Hematopoietic multipotent progenitor cell treated with erythropoietin and hydrocortisone succinate and interleukin-3 and kit ligand, for 4 days (in vitro differentiated cells): ENCODE measurements around the gene PTPMT1.
"Not testable (repeated sequence)": the region's sequence is repeated elsewhere in the genome, so short reads cannot be mapped to it uniquely, and the experiment has no call there.

ENCODE experiments used
- DNase-seq: peaks from one replicate; pipeline ENCODE4 v3.0.0-alpha.2; 2015

Gene PTPMT1

GRCh38 chr11:47565340-47566148, at the start of gene PTPMT1:
Gene PTPMT1, plus strand, starts transcription at chr11:47565599. Its CDS starts 24 bp downstream, at chr11:47565623.
- peak; percentile 93 for DNase-seq

DNA sequence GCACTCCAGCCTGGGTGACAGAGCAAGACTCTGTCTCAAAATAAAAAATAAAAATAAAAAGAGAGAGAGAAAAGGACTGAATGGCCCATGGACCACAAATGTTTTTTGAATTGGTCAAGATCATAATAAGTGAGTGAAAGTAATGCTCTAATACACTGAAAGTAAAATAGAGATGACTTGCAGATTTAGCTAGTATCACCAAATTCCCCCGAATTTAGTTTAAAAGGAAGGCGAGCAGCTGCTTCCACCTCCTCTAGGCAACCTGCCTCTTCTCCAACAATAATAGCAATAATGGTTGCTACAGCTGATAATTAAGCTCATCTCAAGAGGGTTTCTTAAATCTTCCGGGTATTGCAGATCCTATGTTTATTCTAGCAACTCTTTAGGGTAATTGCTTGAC, 49.2 kb upstream of the PTPMT1 start:
- no peak for DNase-seq

GRCh38 chr11:47516984-47517853, 48.2 kb upstream of the PTPMT1 start:
- no peak for DNase-seq

DNA sequence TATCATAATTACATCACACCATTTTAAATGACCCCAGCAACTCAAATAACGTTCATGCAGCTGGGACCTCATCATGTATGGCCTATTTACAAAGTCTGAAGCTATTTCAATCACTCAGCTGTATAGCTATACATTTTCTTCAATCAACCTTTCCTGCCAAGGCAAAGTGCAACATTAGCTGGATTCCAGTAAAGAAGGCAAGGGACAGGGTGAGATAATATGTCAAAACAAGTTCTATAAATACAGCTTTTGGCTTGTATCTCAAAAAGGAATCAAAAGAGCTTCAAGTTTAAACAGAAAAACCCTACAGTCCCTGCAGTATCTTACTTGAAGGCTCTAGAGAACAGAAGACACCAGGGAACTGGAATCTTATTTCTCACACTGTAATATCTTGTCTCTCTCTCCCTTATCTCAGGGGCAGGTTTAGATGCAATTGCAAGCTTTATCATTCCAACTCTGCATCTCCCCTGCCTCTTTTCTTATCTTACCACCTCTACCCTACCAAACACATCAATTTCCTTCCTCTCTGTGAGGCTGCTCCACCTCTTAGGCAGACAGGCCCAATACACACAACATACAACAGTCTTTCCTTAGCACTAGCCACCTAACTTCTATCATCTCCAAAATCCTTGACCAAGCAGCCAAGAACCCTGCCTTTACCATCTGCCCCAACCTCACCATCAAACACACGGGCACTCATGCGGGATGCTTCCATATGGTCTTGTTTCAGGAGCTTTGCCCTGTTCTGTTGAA, 47.0 kb upstream of the PTPMT1 start:
- DNase-seq, result peak; percentile 67

GRCh38 chr11:47523490-47524225, 41.7 kb upstream of the PTPMT1 start:
- DNase-seq, result peak; percentile 60

DNA sequence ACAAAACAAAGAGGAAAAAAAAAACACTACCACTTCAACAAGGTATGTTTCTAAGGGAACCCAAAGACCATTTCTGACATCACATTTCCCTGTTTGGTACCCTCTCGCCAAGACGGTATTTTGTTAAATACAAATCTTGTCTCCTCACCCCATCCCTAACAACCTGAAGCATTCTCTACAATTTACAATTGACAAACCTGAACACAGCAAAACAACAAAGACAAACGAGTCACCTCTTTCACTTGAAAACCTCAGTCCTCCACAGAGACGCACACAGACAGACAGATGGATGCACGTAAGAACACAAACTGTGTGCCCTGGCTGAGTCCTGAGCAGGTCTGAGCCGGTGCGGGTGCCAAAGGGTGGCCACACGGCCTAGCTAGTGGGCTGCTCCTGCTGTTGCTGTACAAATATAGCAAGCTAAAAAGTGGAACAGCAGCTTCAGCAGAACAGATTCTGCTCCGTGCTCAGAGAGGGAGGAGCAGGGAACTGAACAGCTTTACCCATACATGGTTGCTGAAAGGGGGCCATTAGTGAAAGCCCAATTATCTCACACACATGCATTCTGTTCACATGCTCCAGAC, 41.0 kb upstream of the PTPMT1 start:
- no peak for DNase-seq

DNA sequence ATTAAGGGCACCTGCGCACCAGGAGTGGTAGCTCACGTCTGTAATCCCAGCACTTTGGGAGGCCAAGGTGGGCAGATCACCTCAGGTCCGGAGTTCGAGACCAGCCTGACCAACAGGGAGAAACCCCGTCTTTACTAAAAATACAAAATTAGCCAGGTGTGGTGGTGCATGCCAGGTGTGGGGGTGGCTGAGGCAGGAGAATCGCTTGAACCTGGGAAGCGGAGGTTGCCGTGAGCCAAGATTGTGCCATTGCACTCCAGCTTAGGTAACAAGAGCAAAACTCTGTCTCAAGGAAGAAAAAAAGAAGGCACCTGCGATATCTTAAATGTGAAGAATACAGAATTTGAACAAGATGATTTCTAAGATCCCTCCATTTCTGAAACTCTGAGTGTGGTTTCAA, 39.4 kb upstream of the PTPMT1 start:
- not testable (repeated sequence) for DNase-seq

DNA sequence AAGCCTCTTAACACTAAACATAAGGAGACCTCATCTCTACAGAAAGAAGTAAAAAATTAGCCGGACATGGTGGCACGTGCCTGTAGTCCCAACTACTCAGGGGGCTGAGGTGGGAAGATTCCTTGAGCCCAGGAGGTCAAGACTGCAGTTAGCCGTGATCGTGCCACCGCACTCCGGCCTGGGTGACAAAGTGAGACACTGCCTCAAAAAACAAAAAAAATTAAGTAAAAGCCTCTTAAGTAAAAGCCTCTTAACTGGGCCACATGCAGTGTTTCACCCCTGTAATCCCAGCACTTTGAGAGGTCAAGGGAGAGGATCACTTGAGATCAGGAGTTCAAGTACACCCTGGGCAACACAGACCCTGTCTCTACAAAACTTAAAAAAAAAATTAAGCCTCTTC, 38.2 kb upstream of the PTPMT1 start:
- DNase-seq, result no peak

DNA sequence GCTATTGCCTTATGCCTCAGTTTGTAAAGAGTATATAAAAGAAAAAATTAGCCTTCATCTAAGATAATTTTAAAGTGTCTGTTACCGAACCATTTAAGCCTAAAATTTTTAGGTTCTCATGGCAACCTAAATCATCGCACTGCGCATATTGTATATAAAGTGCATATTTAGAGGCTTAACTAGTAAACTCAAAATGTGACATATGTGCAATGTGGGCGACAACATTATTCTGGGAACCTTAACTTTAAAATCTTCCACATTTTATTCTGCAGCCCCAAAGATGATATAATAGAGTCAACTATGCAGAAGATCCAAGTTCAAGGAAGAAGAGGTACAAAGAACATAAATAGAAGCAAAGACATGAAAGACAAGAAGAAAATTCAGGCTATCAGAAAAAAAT, 35.4 kb upstream of the PTPMT1 start:
- no peak for DNase-seq

- not testable (repeated sequence) for DNase-seq
Measured at GRCh38 chr11:47530721-47531120, 34.7 kb upstream of the PTPMT1 start.

DNA sequence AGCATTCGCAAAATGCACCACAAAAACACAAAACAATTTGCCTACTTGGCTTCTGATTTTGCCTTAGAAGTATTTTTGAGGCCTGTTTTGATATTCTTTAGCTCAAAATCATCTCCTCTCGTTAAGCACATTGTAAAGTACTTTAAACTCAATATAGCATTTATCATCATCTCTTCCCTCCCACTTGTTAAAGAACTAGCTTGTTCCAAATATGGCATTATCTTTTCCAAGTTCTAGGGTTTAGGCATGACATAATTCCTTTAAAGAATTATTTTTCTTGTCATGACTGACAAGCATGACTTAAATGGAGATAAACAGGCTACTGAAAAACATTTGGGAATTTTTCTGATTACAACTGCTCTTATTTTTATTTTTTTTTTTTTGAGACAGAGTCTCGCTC, 33.7 kb upstream of the PTPMT1 start:
- DNase-seq, result no peak

- DNase-seq, result no peak
Measured at GRCh38 chr11:47532597-47533213, 32.7 kb upstream of the PTPMT1 start.

GRCh38 chr11:47533690-47534151, 31.7 kb upstream of the PTPMT1 start:
- DNase-seq, result no peak

GRCh38 chr11:47534704-47535251, 30.6 kb upstream of the PTPMT1 start:
- peak; percentile 38 for DNase-seq

DNA sequence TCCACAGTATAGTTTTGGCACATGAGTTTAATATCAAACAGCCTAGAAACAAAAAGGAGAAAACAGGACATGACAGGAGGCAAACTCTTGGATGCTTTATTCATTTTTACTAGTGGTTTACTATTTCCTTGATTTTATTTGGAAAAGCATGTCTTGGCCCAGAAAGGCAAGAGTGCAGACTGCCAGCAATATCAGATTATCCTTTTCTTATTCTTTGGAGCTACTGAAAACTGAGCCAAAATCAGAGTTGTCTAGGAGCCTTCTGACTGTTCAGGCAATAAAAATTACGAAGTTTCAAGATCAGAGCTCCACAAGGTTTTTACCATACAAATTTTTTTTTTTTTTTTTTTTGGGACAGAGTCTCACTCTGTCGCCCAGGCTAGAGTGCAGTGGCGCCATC, 28.5 kb upstream of the PTPMT1 start:
- DNase-seq, result no peak

DNA sequence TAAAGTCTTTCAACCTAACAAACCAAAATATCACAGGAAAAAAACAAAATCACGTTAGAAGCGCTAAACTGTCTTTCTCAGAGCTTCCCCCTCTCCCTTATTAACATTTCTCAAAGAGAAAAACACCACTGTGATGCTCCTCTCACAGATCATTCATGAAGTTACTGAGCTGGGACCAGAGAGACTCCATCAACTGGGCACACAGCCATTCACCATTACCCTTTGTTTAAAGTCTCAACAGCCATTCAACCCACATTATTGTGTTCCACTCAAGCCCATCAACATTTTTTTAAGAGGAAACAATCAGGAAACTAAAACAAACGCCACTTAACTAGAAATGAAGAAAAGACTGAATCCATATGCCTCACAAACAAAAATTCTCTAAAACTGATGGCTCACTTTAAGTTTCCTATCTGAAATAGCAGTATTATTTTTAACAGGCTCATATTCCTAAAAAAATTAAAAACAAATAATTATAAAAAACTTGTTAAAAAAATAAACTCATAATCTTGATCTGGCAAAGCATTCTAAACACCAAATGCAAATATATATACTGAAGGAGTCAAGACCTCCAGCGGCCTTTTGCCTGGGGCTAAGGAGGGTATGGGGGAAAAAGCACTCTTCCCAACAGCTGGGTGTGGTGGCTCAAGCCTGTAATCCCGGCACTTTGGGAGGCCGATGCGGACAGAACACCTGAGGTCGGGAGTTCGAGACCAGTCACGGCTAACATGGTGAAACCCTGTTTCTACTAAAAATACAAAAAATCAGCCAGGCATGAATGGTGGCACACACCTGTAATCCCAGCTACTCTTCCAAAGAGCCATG, 26.4 kb upstream of the PTPMT1 start:
- no peak for DNase-seq

GRCh38 chr11:47539681-47540039, 25.7 kb upstream of the PTPMT1 start:
- DNase-seq, result no peak

- no peak for DNase-seq
Measured at GRCh38 chr11:47541070-47541469, 24.3 kb upstream of the PTPMT1 start.

- DNase-seq, result no peak
Measured at GRCh38 chr11:47545298-47545697, 20.1 kb upstream of the PTPMT1 start.

DNA sequence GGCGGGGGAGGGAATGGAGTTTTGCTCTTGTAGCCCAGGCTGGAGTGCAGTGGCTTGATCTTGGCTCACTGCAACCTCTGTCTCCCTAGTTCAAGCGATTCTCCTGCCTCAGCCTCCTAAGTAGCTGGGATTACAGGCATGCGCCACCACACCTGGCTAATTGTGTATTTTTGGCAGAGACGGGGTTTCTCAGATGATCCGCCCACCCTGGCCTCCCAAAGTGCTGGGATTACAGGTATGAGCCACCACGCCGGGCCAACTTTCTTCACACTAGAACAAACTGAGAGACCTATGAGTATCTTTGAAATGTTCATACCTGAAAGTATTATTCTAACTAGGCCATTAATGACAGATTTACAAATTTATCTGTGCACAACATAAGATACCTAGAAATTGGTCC, 19.1 kb upstream of the PTPMT1 start:
- DNase-seq, result not testable (repeated sequence)
